PC-9 (cell line): ENCODE measurements around the gene NDUFS6. TPM values are rescaled to one million over a fixed set of nuclear protein-coding genes. Genes with fewer than 3 reads are reported as not detected.

Source experiments
- BruUV-seq: library from RNA; stranded (reverse); fragments of 400-500 nt; replicated peaks from 2 replicates; lab custom pipeline; 2021; lab: Mats Ljungman, UMichigan
- CTCF ChIA-PET: fragments of 300-600 bp; sonication (Branson Sonifier 250); formaldehyde crosslinking; loops from one replicate; lab custom pipeline; 2022; ENCODE audit warnings: antibody characterized with exemption; lab: Charles Lee
- POLR2A ChIA-PET: fragments of 300-600 bp; sonication (Branson Sonifier 250); formaldehyde crosslinking; loops from one replicate; lab custom pipeline; 2022; ENCODE audit warnings: antibody characterized with exemption; ENCODE audit not compliant: unreplicated experiment; lab: Charles Lee
- DNase-seq, 2 experiments: peaks; one replicate each; pipeline versions ENCODE4 v3.0.0 to v3.0.0-alpha.2; 2015 to 2022; ENCODE audit warnings: mixed read lengths in 1 of 2
- H2AFZ ChIP-seq: fragments of 200-600 bp; sonication (generic); 2 replicates; pipeline ENCODE4 v1.8.1; 2017; ENCODE audit warnings: antibody characterized with exemption
- H3F3A ChIP-seq: fragments of 200-600 bp; sonication (generic); 2 replicates; pipeline ENCODE4 v1.8.1; 2017; ENCODE audit warnings: antibody characterized with exemption, mild to moderate bottlenecking, low read depth; ENCODE audit not compliant: insufficient read depth
- H3K27ac ChIP-seq: fragments of 200-600 bp; sonication (generic); 2 replicates; pipeline ENCODE4 v1.6.1; 2016; ENCODE audit warnings: mixed run types
- H3K27me3 ChIP-seq: fragments of 200-600 bp; sonication (generic); 2 replicates; pipeline ENCODE4 v1.6.1; 2016; ENCODE audit warnings: low read depth, mixed run types; ENCODE audit not compliant: insufficient read depth
- H3K36me3 ChIP-seq: fragments of 200-600 bp; sonication (generic); 2 replicates; pipeline ENCODE4 v1.6.1; 2016; ENCODE audit warnings: low read depth, mixed run types
- H3K4me1 ChIP-seq: fragments of 200-600 bp; sonication (generic); replicated peaks from 2 replicates; pipeline ENCODE4 v1.6.1; 2016; ENCODE audit warnings: mixed run types; ENCODE audit not compliant: insufficient read depth
- H3K4me2 ChIP-seq: fragments of 200-600 bp; sonication (generic); 2 replicates; pipeline ENCODE4 v1.6.1; 2017; ENCODE audit warnings: mixed run types
- H3K4me3 ChIP-seq: fragments of 200-600 bp; sonication (generic); 2 replicates; pipeline ENCODE4 v1.6.1; 2016; ENCODE audit warnings: mixed run types
- H3K79me2 ChIP-seq: fragments of 200-600 bp; sonication (generic); 2 replicates; pipeline ENCODE4 v1.6.1; 2017; ENCODE audit warnings: low read depth, mixed run types
- H3K9me2 ChIP-seq: fragments of 200-600 bp; sonication (generic); 2 replicates; pipeline ENCODE4 v1.8.1; 2017; ENCODE audit warnings: mild to moderate bottlenecking; ENCODE audit not compliant: insufficient read depth
- H3K9me3 ChIP-seq: fragments of 200-600 bp; sonication (generic); 2 replicates; pipeline ENCODE4 v1.8.1; 2016; ENCODE audit warnings: low read depth; ENCODE audit not compliant: insufficient read depth
- H4K20me1 ChIP-seq: fragments of 200-600 bp; sonication (generic); 2 replicates; pipeline ENCODE4 v1.8.1; 2017; ENCODE audit not compliant: insufficient read depth
- EZH2 ChIP-seq: fragments of 200-600 bp; sonication (generic); IDR thresholded peaks from 2 replicates; pipeline ENCODE4 v1.8.0; 2017; ENCODE audit warnings: antibody characterized with exemption, low read depth
- intact Hi-C: fragments of 100-400 bp; cut with micrococcal nuclease; formaldehyde crosslinking; loops from one replicate; pipeline ENCODE4 v1.10.0; 2022; ENCODE audit not compliant: unreplicated experiment
- total RNA-seq: library from RNA; stranded (reverse); gene quantifications from 2 replicates; pipeline ENCODE4 v1.2.3, GENCODE V29; 2021
- TF ChIP-seq, protein P1 (sequence below): fragments of 200-600 bp; sonication (generic); conservative IDR thresholded peaks from 2 replicates; pipeline ENCODE4 v1.6.1; 2017; ENCODE audit warnings: mixed run types, antibody characterized with exemption, mild to moderate bottlenecking, moderate library complexity

NDUFS6 gene
- total RNA-seq, 1 experiment from 2014 or later: 153 TPM

- intact Hi-C loops: no loop called here
- no peak overlapping the region for H3K27ac ChIP-seq
- peaks cover 11% of the 10 kb centered on the region for H3K4me1 ChIP-seq
- H3K36me3 ChIP-seq: no peaks in the 10 kb centered on the region
- no peak overlapping the region for H3K4me2 ChIP-seq
- H3K27me3 ChIP-seq: peaks cover 71% of the 10 kb centered on the region
- POLR2A ChIA-PET: interaction anchor here (0.5 kb wide), 1 partner anchor 1778 kb away, joined by 4 read pairs; no protein-coding TSS in a partner anchor
- H4K20me1 ChIP-seq: no peaks in the 10 kb centered on the region
- no peaks in the 10 kb centered on the region for H3K79me2 ChIP-seq
- TF ChIP-seq, protein P1, sequence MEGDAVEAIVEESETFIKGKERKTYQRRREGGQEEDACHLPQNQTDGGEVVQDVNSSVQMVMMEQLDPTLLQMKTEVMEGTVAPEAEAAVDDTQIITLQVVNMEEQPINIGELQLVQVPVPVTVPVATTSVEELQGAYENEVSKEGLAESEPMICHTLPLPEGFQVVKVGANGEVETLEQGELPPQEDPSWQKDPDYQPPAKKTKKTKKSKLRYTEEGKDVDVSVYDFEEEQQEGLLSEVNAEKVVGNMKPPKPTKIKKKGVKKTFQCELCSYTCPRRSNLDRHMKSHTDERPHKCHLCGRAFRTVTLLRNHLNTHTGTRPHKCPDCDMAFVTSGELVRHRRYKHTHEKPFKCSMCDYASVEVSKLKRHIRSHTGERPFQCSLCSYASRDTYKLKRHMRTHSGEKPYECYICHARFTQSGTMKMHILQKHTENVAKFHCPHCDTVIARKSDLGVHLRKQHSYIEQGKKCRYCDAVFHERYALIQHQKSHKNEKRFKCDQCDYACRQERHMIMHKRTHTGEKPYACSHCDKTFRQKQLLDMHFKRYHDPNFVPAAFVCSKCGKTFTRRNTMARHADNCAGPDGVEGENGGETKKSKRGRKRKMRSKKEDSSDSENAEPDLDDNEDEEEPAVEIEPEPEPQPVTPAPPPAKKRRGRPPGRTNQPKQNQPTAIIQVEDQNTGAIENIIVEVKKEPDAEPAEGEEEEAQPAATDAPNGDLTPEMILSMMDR: no peak
- TF ChIP-seq EZH2: no peak
- no peaks in the 10 kb centered on the region for H3K9me3 ChIP-seq
- BruUV-seq: no TSS peak
- no peaks in the 10 kb centered on the region for H3K9me2 ChIP-seq
- no peak overlapping the region for H2AFZ ChIP-seq
- DNase-seq: no peak
- peaks cover 15% of the 10 kb centered on the region; the same call in 1 of the 2 replicates for H3F3A ChIP-seq
- no peak overlapping the region for H3K4me3 ChIP-seq
- CTCF ChIA-PET: no interaction called here
These were observed 15.2 kb upstream of the NDUFS6 start for GRCh38 chr5:1785984-1786383.

DNA sequence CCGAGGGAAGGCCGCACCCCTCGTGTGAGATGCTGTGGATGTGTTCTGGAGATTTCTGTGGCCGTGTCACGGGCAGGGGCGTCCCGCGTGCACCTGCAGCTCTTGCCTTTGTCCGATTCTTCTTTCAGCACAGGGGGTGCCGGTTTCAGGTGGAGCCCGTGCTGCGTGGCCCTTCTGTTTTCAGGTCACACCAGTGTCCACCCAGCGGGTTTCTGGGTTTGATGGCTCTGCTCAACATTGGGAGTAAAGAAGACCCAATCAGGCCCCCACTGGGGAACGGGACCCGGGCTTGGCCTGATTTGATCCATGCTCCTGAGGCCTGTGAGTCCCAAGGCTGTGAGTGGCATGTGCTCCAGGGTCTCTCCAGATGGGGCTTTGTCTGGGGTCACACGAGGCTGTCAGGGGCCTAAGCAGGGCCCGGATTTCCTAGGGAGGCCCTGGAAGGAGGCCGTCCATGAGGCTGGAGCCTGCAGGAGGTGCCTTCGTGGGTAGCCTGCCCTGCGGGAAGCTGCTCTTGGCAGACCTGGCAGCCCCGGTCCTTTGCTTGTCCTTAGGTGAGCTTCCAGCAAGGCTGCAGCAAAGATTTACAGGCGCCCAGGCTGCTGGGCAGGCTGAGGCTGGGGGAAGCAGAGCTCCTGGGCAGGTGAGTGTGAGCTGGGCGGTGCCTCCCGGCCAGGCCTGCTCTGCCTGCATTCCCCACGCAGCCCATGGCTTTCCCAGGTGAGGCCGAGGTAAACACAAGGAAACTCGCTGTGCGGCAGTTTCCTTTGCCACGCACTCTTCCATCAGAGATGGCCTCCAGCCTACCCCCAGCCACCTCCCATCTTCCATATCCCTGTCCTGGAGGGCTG is 14.4 kb upstream of the NDUFS6 start:
- TF ChIP-seq, protein P1: no peak
- TF ChIP-seq EZH2: no peak
- Histone ChIP-seq H3K4me2 (no peak overlapping the region), H4K20me1 (no peaks in the 10 kb centered on the region), H3K9me2 (no peaks in the 10 kb centered on the region), H3K4me1 (peaks cover 11% of the 10 kb centered on the region), H2AFZ (no peak overlapping the region), H3K9me3 (no peaks in the 10 kb centered on the region), H3K36me3 (no peaks in the 10 kb centered on the region), H3K27me3 (peaks cover 66% of the 10 kb centered on the region), H3F3A (peaks cover 15% of the 10 kb centered on the region; the same call in 1 of the 2 replicates), H3K79me2 (no peaks in the 10 kb centered on the region), H3K4me3 (no peak overlapping the region), H3K27ac (no peak overlapping the region)
- no TSS peak for BruUV-seq
- ChIA-PET POLR2A (no interaction called here), CTCF (no interaction called here)
- no peak for DNase-seq
- intact Hi-C loops: no loop called here

DNA sequence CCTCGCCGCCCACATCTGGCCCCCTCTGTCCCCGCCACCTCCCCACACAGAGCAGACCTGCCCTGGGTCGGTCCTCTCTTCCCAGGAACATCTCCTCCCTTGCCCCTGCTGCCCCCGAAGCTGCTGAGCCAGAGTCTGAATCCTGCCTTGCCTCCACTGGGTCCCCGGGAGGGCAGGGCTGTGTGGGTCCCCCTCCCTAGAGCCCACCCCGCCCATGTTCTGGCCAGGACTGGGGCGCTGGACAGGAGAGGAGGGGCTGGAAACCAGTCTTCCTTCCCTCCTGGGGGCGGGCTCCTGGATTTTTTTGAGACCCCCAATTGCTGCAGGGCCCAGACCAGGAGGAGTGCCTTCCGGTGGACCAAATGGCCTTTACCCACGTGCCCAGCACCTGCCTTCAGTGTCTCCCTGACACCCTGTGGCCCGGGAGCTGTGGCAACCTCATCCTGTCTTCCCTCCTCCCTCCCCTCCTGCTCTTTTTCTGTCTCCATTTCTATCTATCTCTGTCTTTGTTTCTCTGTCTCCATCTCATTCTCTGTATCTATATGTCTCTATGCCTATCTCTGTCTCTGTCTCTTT is 13.6 kb upstream of the NDUFS6 start:
- Histone ChIP-seq H3F3A (peaks cover 15% of the 10 kb centered on the region; the same call in 1 of the 2 replicates), H3K4me1 (peaks cover 11% of the 10 kb centered on the region), H3K9me2 (no peaks in the 10 kb centered on the region), H3K27me3 (peaks cover 59% of the 10 kb centered on the region), H3K36me3 (no peaks in the 10 kb centered on the region), H3K9me3 (no peaks in the 10 kb centered on the region), H3K4me2 (no peak overlapping the region), H3K4me3 (no peak overlapping the region), H3K79me2 (no peaks in the 10 kb centered on the region), H3K27ac (no peak overlapping the region), H4K20me1 (no peaks in the 10 kb centered on the region), H2AFZ (no peak overlapping the region)
- no TSS peak for BruUV-seq
- DNase-seq: no peak
- intact Hi-C loops: no loop called here
- TF ChIP-seq, protein P1: no peak
- TF ChIP-seq EZH2: no peak
- ChIA-PET CTCF (no interaction called here), POLR2A (no interaction called here)
